Skeletal muscle satellite cell (primary cell): ENCODE data around the gene TCL1B. TPM values are rescaled to one million over a fixed set of nuclear protein-coding genes. Genes with fewer than 3 reads are reported as not detected.

Experiments used
- H3K27me3 ChIP-seq: 2 replicates; pipeline ENCODE4 v1.7.0; 2013; ENCODE audit warnings: low read length; ENCODE audit not compliant: control insufficient read depth, insufficient read depth
- H3K36me3 ChIP-seq: 2 replicates; pipeline ENCODE4 v1.7.0; 2013; ENCODE audit warnings: mild to moderate bottlenecking, control low read depth, low read length; ENCODE audit not compliant: insufficient read depth
- H3K4me1 ChIP-seq: 2 replicates; pipeline ENCODE4 v1.7.0; 2013; ENCODE audit warnings: low read length; ENCODE audit not compliant: control insufficient read depth, insufficient read depth
- H3K4me2 ChIP-seq: 2 replicates; pipeline ENCODE4 v1.7.0; 2013; ENCODE audit warnings: mild to moderate bottlenecking, low read length
- H3K4me3 ChIP-seq: 2 replicates; pipeline ENCODE4 v1.7.0; 2013; ENCODE audit warnings: low read length
- H3K9ac ChIP-seq: 2 replicates; pipeline ENCODE4 v1.7.0; 2013; ENCODE audit warnings: mild to moderate bottlenecking, low read depth, low read length, moderate library complexity
- H3K9me3 ChIP-seq: replicated peaks from 2 replicates; pipeline ENCODE4 v1.7.0; 2013; ENCODE audit warnings: mild to moderate bottlenecking, control low read depth, low read length
- total RNA-seq: library from RNA; depleted of rRNA; stranded (reverse); fragments of >200 nt; gene quantifications from 2 replicates; pipeline ENCODE4 v1.2.3, GENCODE V29; 2012; rRNA removed

The TCL1B gene
- not detected in 2 replicates for total RNA-seq

GRCh38 chr14:95685978-95686922, at the start of gene TCL1B:
TSS of gene TCL1B (plus strand) at chr14:95686426. CDS start at chr14:95686468, 42 bp downstream.
- H3K4me2 ChIP-seq = no peak within 1 kb of the TSS
- no peak within 1 kb of the TSS for H3K4me3 ChIP-seq
- H3K9me3 ChIP-seq = no peaks in the 10 kb centered on the region
- H3K9ac ChIP-seq = no peak within 1 kb of the TSS
- no peaks in the 10 kb centered on the region for H3K27me3 ChIP-seq
- no peaks in the 10 kb centered on the region for H3K36me3 ChIP-seq
- H3K4me1 ChIP-seq = no peaks in the 10 kb centered on the region

- Histone ChIP-seq H3K4me1 (no peaks in the 10 kb centered on the region), H3K9me3 (peaks cover 3% of the 10 kb centered on the region), H3K9ac (no peak overlapping the region), H3K4me3 (no peak overlapping the region), H3K4me2 (no peak overlapping the region), H3K36me3 (no peaks in the 10 kb centered on the region), H3K27me3 (no peaks in the 10 kb centered on the region)
Measured at GRCh38 chr14:95644981-95645380, 41.2 kb upstream of the TCL1B start.

DNA sequence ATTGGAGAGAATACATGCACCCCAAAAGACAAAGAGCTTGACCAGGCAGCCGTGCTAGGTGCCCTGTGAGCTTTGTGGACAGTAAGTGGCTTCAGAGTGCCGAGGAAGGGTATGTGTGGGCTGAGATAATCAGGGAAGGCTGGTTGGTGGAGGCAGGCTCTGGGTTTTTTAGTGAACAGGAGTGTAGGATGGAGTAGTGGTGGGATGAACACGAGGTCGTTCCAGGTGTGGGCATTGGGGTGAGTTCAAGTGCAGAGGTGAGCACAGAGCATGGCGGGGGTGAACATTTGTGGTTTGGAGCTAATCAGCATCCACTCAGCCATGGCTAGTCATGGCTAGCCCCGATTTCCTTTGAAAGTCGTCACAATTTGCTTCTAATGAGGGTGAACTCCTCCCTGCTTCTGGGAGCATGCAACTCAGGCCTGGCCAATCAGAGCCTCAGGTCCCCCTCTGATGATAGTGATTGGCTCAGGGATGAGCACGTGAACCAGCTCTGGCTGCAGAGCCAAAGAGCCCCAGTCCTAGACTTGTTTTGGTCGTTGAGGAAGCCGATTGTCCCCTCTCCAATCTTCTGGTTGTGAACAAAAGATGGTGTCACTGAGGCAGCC, 40.7 kb upstream of the TCL1B start:
- Histone ChIP-seq H3K36me3 (no peaks in the 10 kb centered on the region), H3K4me1 (no peaks in the 10 kb centered on the region), H3K9ac (no peak overlapping the region), H3K27me3 (no peaks in the 10 kb centered on the region), H3K4me3 (no peak overlapping the region), H3K9me3 (peaks cover 3% of the 10 kb centered on the region), H3K4me2 (no peak overlapping the region)

- Histone ChIP-seq H3K9ac (no peak overlapping the region), H3K9me3 (peaks cover 3% of the 10 kb centered on the region), H3K27me3 (no peaks in the 10 kb centered on the region), H3K4me3 (no peak overlapping the region), H3K4me2 (no peak overlapping the region), H3K4me1 (no peaks in the 10 kb centered on the region), H3K36me3 (no peaks in the 10 kb centered on the region)
Measured at GRCh38 chr14:95647926-95648325, 38.3 kb upstream of the TCL1B start.

- Histone ChIP-seq H3K4me3 (no peak overlapping the region), H3K36me3 (no peaks in the 10 kb centered on the region), H3K9ac (no peak overlapping the region), H3K27me3 (no peaks in the 10 kb centered on the region), H3K9me3 (peaks cover 3% of the 10 kb centered on the region), H3K4me1 (no peaks in the 10 kb centered on the region), H3K4me2 (no peak overlapping the region)
Measured at GRCh38 chr14:95649230-95649629, 37.0 kb upstream of the TCL1B start.

DNA sequence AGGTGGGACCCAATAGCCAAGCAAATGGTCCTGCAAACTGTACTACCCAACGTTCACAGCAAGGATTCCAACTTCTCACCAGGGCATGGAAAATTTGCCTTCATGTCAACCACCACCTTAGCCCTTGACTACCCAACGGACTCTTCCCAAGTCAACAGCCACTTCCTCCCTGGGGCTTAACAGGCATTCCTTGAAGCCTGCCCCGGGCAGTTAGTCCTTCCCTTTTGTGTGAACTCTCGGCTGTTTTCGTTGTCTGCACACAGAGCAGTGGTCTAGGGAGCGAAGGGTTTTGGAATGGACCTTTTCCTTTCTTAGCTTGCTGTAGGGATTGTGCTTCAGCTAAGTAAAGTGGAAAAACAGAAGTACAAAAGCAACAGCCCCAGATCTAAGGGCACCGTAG, 35.2 kb upstream of the TCL1B start:
- H3K36me3 ChIP-seq = no peaks in the 10 kb centered on the region
- H3K4me1 ChIP-seq = no peaks in the 10 kb centered on the region
- H3K9ac ChIP-seq = no peak overlapping the region
- H3K9me3 ChIP-seq = no peaks in the 10 kb centered on the region
- no peaks in the 10 kb centered on the region for H3K27me3 ChIP-seq
- H3K4me3 ChIP-seq = no peak overlapping the region
- H3K4me2 ChIP-seq = no peak overlapping the region

DNA sequence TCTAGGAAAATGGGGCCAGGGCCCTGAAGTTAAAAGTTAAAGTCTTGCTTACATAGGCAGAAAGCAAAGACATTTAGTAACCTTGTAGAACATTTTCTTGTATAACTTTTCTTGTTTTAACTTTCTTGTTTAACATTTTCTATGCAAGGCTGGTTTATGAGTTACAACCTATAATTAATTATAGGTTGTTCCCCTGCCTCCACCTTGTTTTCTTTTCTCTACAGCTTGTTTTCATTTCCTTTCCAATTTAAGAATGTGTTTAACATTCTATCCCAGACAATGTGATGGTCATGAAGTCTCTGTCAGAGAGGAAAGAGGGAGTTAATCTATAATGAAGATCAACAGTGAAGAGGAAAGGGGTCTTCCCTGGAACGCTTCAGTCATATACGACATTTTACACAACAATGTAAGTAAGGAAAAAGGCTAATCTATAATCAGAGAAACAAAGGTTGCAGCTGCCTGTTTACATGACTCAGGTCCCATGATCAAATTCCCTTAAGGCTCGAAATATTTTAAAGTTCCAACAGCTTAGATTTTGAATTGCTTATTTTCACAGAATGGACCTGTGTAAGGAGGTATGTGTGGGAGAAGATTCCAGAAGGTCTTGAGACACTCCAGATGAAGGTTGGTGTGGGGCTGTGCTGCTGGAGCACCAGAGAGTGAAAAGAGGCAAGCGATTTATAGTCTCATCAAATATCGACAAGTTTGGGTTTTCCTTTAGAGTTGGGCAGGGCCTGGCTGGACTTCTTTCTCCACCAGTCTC, 34.2 kb upstream of the TCL1B start:
- Histone ChIP-seq H3K9me3 (no peaks in the 10 kb centered on the region), H3K27me3 (no peaks in the 10 kb centered on the region), H3K9ac (no peak overlapping the region)

DNA sequence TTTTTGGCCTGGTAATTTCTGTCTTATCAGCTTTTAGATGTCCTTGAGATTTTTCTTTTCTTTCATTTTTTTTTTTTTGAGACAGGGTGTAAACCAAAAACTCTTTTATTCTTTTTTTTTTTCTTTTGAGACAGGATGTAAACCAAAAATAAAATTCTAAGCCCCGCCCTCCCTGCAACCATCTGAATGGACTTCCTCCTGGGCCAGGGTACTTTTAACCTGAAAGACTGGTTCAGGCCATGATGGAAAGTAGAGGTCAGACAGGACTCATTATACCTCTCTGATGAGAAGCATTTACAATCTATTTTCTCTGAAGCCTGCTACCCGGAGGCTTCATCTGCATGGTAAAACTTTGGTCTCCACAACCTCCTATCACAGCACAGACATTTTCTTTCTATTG, 33.5 kb upstream of the TCL1B start:
- Histone ChIP-seq H3K9me3 (no peaks in the 10 kb centered on the region), H3K27me3 (no peaks in the 10 kb centered on the region), H3K4me2 (no peak overlapping the region), H3K4me3 (no peak overlapping the region), H3K36me3 (no peaks in the 10 kb centered on the region), H3K9ac (no peak overlapping the region), H3K4me1 (no peaks in the 10 kb centered on the region)

More for the DNA sequence above, 34.2 kb upstream of the TCL1B start:
- H3K4me1 ChIP-seq = no peaks in the 10 kb centered on the region
- H3K4me3 ChIP-seq = no peak overlapping the region
- no peaks in the 10 kb centered on the region for H3K36me3 ChIP-seq
- no peak overlapping the region for H3K4me2 ChIP-seq

- H3K36me3 ChIP-seq = no peaks in the 10 kb centered on the region
- H3K4me3 ChIP-seq = no peak overlapping the region
- H3K4me1 ChIP-seq = no peaks in the 10 kb centered on the region
- no peaks in the 10 kb centered on the region for H3K27me3 ChIP-seq
- H3K9ac ChIP-seq = no peak overlapping the region
- H3K9me3 ChIP-seq = no peaks in the 10 kb centered on the region
- H3K4me2 ChIP-seq = no peak overlapping the region
Measured at GRCh38 chr14:95655461-95655860, 30.8 kb upstream of the TCL1B start.

DNA sequence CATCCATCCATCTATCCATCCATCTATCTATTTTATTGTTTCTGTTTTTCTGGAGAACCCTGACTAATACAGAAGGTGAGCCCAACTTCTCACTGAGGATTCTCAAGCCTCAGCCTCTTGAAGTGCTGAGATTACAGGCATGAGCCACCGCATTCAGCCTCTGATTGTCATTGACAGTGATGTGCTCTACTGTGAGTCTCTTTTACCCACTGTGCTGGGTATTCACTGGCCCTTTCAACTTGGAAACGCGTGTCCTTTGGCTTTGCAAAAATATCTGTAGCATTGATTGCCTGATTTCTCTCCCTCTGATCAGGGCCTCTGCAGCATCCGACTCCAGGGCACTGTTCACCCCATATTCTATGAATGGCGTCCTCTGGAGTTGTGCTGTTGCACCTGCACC, 29.6 kb upstream of the TCL1B start:
- no peaks in the 10 kb centered on the region for H3K27me3 ChIP-seq
- H3K4me3 ChIP-seq = no peak overlapping the region
- H3K4me2 ChIP-seq = no peak overlapping the region
- no peaks in the 10 kb centered on the region for H3K9me3 ChIP-seq
- no peak overlapping the region for H3K9ac ChIP-seq
- no peaks in the 10 kb centered on the region for H3K36me3 ChIP-seq
- H3K4me1 ChIP-seq = no peaks in the 10 kb centered on the region

DNA sequence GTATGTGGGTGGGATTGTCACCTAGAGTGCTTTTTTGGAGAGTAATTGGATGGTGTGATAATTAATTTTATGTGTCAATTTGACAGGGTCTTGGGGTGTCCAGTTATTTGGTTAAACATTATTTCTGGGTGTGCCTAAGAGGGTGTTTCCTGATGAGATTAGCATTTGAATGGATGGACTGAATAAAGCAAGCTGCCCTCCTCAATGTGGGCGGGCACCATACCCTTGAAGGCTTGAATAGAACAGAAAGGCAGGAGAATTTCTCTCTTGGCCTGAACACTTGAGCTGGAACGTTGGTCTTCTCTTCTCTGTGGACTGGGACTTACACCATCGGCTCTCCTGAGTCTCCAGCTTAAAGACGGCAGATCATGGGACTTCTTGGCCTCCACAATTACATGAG, 28.8 kb upstream of the TCL1B start:
- Histone ChIP-seq H3K36me3 (no peaks in the 10 kb centered on the region), H3K4me1 (no peaks in the 10 kb centered on the region), H3K9me3 (no peaks in the 10 kb centered on the region), H3K4me3 (no peak overlapping the region), H3K9ac (no peak overlapping the region), H3K4me2 (no peak overlapping the region), H3K27me3 (no peaks in the 10 kb centered on the region)
